Right lobe of liver (tissue), 4 donors: ENCODE results near the gene CILP2.

Experiments
- POLR2A ChIP-seq: fragments of 450-650 bp; IDR thresholded peaks from one replicate; pipeline ENCODE4 v1.6.1; 2017; ENCODE audit warnings: antibody characterized with exemption, mild to moderate bottlenecking
- TF ChIP-seq, protein P1 (sequence below), 4 donors: fragments of 200-600 bp in 3 of 4; fragments of 450-650 bp in 1 of 4; IDR thresholded peaks; one replicate each; pipeline versions ENCODE4 v1.5.1 to v1.8.0; 2016 to 2022; ENCODE audit warnings: antibody characterized with exemption in 4 of 4, mild to moderate bottlenecking in 2 of 4
- donor health status: DM: no; HTN: no; CAD: no.
- donor health status: DM: no; HTN: no; CAD: no.
- donor health status: DM: no; HTN: yes; CAD: no.

DNA sequence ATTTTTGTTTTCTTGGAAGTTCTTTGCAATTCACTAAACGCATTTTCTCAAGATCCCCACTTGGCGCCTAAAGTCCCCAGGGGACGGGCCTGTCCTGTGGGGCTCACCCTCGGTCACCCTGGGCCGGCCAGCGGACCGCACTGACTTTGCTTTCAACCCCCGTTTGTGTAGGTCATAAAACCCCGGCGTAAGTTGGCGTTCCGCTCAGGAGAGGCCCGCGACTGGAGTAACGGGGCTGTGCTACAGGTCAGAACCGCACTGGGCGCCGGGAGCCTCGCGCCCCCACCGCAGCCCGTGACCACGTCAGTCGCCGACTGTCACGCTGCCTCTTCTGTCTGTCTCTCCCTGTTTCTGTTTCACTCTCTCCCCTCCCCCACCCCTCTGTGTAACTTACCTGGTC, 36.3 kb upstream of the CILP2 start:
- TF ChIP-seq, protein P1, sequence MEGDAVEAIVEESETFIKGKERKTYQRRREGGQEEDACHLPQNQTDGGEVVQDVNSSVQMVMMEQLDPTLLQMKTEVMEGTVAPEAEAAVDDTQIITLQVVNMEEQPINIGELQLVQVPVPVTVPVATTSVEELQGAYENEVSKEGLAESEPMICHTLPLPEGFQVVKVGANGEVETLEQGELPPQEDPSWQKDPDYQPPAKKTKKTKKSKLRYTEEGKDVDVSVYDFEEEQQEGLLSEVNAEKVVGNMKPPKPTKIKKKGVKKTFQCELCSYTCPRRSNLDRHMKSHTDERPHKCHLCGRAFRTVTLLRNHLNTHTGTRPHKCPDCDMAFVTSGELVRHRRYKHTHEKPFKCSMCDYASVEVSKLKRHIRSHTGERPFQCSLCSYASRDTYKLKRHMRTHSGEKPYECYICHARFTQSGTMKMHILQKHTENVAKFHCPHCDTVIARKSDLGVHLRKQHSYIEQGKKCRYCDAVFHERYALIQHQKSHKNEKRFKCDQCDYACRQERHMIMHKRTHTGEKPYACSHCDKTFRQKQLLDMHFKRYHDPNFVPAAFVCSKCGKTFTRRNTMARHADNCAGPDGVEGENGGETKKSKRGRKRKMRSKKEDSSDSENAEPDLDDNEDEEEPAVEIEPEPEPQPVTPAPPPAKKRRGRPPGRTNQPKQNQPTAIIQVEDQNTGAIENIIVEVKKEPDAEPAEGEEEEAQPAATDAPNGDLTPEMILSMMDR (IDR thresholded peaks at IDR 0.05), result no peak
- TF ChIP-seq POLR2A, result no peak
